ENCODE data around the gene PLD2. TPM values are rescaled to one million over a fixed set of nuclear protein-coding genes. Genes with fewer than 3 reads are reported as not detected.
A peak's percentile ranks its signal among the peaks of the same experiment; 100 is the strongest.
"Not testable (repeated sequence)": the region's sequence is repeated elsewhere in the genome, so short reads cannot be mapped to it uniquely, and the experiment has no call there.

The PLD2 gene
- total RNA-seq, 3 donors from 2014 or later = 17.1 to 40.6 (median 30.3) TPM

DNA sequence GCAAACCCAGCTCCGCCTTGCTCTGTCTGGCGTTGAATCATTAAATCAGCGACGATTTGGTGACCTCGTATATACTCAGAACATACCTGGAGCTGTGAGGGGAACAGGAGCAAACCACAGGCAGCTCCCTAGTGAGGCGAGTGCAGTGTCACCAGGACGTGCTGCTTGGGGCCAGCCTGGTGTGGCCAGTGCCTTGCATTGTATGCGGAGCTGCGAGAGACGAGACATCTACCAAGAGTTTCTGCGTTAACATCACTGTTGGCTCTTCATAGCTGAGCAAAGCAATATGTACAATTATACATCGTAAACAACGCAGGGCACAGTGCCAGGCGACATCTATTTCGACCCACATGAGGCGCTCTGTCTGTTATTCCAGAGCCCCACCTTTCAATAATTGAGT, 54.1 kb downstream of the PLD2 start:
- peaks cover 3 to 17% of the 10 kb centered on the region in 2 donors for H3K4me1 ChIP-seq
- H3K9me3 ChIP-seq = no peaks in the 10 kb centered on the region
- no peaks in the 10 kb centered on the region for H3K36me3 ChIP-seq
- peak overlapping the region in 1 of 3 donors; percentile 60 for H3K4me3 ChIP-seq
- intact Hi-C loops (cut with DNase I; ENCODE audit: low total_unique reads) = no loop called here
- no peak for TF ChIP-seq POLR2AphosphoS5 (IDR thresholded peaks at IDR 0.05)
- TF ChIP-seq, protein P1, sequence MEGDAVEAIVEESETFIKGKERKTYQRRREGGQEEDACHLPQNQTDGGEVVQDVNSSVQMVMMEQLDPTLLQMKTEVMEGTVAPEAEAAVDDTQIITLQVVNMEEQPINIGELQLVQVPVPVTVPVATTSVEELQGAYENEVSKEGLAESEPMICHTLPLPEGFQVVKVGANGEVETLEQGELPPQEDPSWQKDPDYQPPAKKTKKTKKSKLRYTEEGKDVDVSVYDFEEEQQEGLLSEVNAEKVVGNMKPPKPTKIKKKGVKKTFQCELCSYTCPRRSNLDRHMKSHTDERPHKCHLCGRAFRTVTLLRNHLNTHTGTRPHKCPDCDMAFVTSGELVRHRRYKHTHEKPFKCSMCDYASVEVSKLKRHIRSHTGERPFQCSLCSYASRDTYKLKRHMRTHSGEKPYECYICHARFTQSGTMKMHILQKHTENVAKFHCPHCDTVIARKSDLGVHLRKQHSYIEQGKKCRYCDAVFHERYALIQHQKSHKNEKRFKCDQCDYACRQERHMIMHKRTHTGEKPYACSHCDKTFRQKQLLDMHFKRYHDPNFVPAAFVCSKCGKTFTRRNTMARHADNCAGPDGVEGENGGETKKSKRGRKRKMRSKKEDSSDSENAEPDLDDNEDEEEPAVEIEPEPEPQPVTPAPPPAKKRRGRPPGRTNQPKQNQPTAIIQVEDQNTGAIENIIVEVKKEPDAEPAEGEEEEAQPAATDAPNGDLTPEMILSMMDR (IDR thresholded peaks at IDR 0.05) = no peak
- TF ChIP-seq POLR2A (IDR thresholded peaks at IDR 0.05) = no peak
- DNase-seq (ENCODE audit: low spot score in 2 of 2) = no peak
- peak overlapping the region; percentile 64 to 65 for H3K27ac ChIP-seq
- no peaks in the 10 kb centered on the region for H3K27me3 ChIP-seq

DNA sequence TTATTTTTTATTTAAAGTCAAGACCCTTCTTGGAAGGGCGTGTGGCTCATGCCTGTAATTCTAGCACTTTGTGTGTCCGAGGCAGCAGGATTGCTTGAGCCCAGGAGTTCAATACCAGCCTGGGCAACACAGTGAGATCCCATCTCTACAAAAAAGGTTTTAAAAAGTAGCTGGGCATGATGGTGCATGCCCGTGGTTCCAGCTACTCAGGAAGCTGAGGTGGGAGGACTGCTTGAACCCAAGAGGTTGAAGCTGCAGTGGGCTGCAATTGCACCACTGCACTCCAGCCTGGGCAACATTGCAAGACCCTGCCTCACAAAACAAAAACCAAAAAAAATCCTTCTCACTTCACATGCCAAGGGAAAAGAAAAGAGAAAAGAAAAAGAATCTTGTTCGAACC, 55.8 kb downstream of the PLD2 start:
- TF ChIP-seq POLR2A (IDR thresholded peaks at IDR 0.05) (no peak), POLR2AphosphoS5 (IDR thresholded peaks at IDR 0.05) (no peak)
- TF ChIP-seq, protein P1 (IDR thresholded peaks at IDR 0.05) = no peak

DNA sequence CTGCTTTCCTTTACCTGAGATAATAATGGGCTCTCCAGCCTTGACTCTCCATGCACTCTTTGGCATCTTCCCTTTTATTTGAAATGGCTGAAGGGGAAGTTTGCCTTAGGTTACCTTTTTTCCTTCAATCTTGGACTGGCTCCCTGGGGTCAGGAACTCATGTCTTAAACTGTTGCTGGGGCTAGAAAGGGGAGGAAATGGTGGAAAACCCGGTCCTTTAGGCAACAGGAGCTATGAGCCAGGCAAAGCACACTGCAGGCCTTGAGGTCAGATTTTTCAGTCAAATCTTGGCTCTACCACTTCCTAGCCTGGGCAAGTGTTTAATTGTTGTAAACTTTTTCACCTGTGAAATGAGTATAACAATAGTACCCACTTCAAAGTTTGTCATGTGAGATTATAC, 56.4 kb downstream of the PLD2 start:
- no peak overlapping the region for H3K4me3 ChIP-seq
- H3K9me3 ChIP-seq = no peaks in the 10 kb centered on the region
- intact Hi-C loops (cut with DNase I; ENCODE audit: low total_unique reads) = no loop called here
- H3K27me3 ChIP-seq = no peaks in the 10 kb centered on the region
- H3K36me3 ChIP-seq = no peaks in the 10 kb centered on the region
- DNase-seq (ENCODE audit: low spot score in 2 of 2) = no peak
- TF ChIP-seq POLR2A (IDR thresholded peaks at IDR 0.05) = no peak
- TF ChIP-seq, protein P1 (IDR thresholded peaks at IDR 0.05) = no peak
- TF ChIP-seq POLR2AphosphoS5 (IDR thresholded peaks at IDR 0.05) = no peak
- no peak overlapping the region for H3K27ac ChIP-seq
- peaks cover 0 to 7% of the 10 kb centered on the region in 2 donors for H3K4me1 ChIP-seq

More for the DNA sequence above, 55.8 kb downstream of the PLD2 start:
- no peak for DNase-seq (ENCODE audit: low spot score in 2 of 2)
- H3K27me3 ChIP-seq = no peaks in the 10 kb centered on the region
- no peak overlapping the region for H3K27ac ChIP-seq
- H3K4me1 ChIP-seq = peaks cover 2 to 12% of the 10 kb centered on the region in 2 donors
- no peaks in the 10 kb centered on the region for H3K36me3 ChIP-seq
- intact Hi-C loops (cut with DNase I; ENCODE audit: low total_unique reads) = no loop called here
- no peaks in the 10 kb centered on the region for H3K9me3 ChIP-seq
- H3K4me3 ChIP-seq = no peak overlapping the region

DNA sequence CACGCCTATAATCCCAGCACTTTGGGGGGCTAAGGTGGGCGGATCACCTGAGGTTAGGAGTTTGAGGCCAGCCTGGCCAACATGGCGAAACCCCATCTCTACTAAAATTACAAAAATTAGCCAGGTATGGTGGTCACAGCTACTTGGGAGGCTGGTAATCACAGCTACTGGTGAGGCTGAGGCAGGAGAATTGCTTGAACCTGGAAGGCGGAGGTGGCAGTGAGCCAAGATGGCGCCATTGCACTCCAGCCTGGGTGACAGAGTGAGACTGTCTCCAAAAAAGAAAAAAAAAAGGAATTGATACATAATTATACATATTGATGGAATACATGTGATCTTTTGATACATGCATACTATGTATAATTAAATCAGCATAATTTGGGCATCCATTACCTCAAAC, 60.6 kb downstream of the PLD2 start:
- H3K4me1 ChIP-seq; H3K4me3 ChIP-seq; H3K27me3 ChIP-seq; H3K36me3 ChIP-seq; H3K9me3 ChIP-seq; DNase-seq (ENCODE audit: low spot score in 2 of 2); H3K27ac ChIP-seq; intact Hi-C loops (cut with DNase I; ENCODE audit: low total_unique reads): not testable (repeated sequence)

DNA sequence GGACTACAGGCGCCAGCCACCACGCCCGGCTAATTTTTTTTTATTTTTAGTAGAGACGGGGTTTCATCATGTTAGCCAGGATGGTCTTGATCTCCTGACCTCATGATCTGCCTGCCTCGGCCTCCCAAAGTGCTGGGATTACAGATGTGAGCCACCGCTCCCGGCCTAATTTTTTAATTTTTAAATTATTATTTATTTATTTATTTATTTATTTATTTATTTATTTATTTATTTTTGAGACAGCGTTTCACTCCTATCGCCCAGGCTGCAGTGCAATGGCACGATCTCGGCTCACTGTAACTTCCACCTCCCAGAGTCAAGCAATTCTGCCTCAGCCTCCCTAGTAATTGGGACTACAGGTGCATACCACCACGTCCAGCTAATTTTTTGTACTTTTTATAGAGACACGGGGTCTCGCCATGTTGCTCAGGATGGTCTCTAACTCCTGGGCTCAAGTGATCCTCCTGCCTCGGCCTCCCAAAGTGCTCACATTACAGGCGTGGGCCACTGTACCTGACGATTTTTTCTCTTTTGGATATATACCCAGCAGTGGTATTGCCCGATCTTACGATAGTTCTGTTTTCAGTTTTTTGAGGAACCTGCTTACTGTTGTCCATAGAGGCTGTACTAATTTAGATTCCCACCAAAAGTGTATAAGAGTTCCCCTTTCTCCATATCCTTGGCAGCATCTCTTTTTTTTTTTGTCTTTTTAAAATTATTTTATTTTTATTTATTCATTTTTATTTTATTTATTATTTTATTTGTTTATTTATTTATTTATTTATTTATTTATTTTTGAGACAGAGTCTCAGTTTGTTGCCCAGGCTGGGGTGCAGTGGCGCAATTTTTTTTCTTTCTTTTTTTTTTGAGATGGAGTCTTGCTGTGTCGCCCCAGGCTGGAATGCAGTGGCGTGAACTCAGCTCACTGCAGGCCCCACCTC, 62.4 kb downstream of the PLD2 start:
- intact Hi-C loops (cut with DNase I; ENCODE audit: low total_unique reads); H3K9me3 ChIP-seq; H3K27ac ChIP-seq; H3K36me3 ChIP-seq; DNase-seq (ENCODE audit: low spot score in 2 of 2); H3K27me3 ChIP-seq; H3K4me3 ChIP-seq; H3K4me1 ChIP-seq: not testable (repeated sequence)

DNA sequence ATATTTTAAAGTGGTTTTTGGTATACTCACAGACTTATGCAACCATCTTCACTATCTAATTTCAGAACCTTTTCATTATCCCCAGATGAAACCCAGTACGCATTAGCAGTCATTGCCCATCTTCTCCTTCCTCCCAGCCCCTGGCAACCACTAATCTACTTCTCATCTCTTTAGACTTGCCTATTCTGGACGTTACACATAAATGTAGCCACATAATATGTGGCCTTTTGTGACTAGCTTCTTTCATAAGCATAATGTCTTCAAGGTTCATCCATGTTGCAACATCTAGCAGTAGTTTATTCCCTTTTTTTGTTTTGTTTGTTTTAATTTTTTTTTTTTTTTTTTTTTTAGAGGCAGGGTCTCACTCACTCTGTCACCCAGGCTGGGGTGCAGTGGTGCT, 63.9 kb downstream of the PLD2 start:
- no peaks in the 10 kb centered on the region for H3K9me3 ChIP-seq
- no peak for DNase-seq (ENCODE audit: low spot score in 2 of 2)
- TF ChIP-seq POLR2A (IDR thresholded peaks at IDR 0.05) = no peak
- no peak for TF ChIP-seq POLR2AphosphoS5 (IDR thresholded peaks at IDR 0.05)
- TF ChIP-seq, protein P1 (IDR thresholded peaks at IDR 0.05) = no peak

More for the DNA sequence above, 63.9 kb downstream of the PLD2 start:
- Histone ChIP-seq H3K4me1 (no peaks in the 10 kb centered on the region), H3K27me3 (no peaks in the 10 kb centered on the region), H3K4me3 (no peak overlapping the region), H3K27ac (no peak overlapping the region), H3K36me3 (no peaks in the 10 kb centered on the region)
- intact Hi-C loops (cut with DNase I; ENCODE audit: low total_unique reads) = no loop called here
